ENCODE measurements around the gene RAPGEF1.

GRCh38 chr9:131668057-131668438 is 71.8 kb downstream of the RAPGEF1 start:
- no peak for TF ChIP-seq CTCF (IDR thresholded peaks at IDR 0.05)
- TF ChIP-seq ZFX (IDR thresholded peaks at IDR 0.05; ENCODE audit: borderline replicate concordance) = no peak

All from 22Rv1 (cell line).